GM21515 (cell line): ENCODE results near the gene PDZD7.
"Not testable (repeated sequence)": the region's sequence is repeated elsewhere in the genome, so short reads cannot be mapped to it uniquely, and the experiment has no call there.

Experiments
- ATAC-seq: cut with Tn5 transposase; IDR thresholded peaks from one replicate; pipeline ENCODE4 v1.9.1; 2021; ENCODE audit not compliant: unreplicated experiment

The PDZD7 gene

GRCh38 chr10:101041252-101041761, 10.4 kb upstream of the PDZD7 start:
- peak; percentile 45 for ATAC-seq

- ATAC-seq = no peak
Measured at GRCh38 chr10:101040851-101041250, 9.9 kb upstream of the PDZD7 start.

GRCh38 chr10:101040061-101040460, 9.1 kb upstream of the PDZD7 start:
- ATAC-seq = no peak

- no peak for ATAC-seq
Measured at GRCh38 chr10:101038484-101038883, 7.6 kb upstream of the PDZD7 start.

- ATAC-seq = no peak
Measured at GRCh38 chr10:101036726-101037125, 5.8 kb upstream of the PDZD7 start.

GRCh38 chr10:101035916-101036702, 5.2 kb upstream of the PDZD7 start:
- ATAC-seq = no peak

GRCh38 chr10:101035314-101035713, 4.4 kb upstream of the PDZD7 start:
- ATAC-seq = no peak

- not testable (repeated sequence) for ATAC-seq
Measured at GRCh38 chr10:101034404-101034803, 3.5 kb upstream of the PDZD7 start.

- no peak for ATAC-seq
Measured at GRCh38 chr10:101033276-101033675, 2.3 kb upstream of the PDZD7 start.

GRCh38 chr10:101032637-101033224, 1.8 kb upstream of the PDZD7 start:
- ATAC-seq = peak; percentile 3

- peak; percentile 39 for ATAC-seq
Measured at GRCh38 chr10:101031796-101032636, 1.1 kb upstream of the PDZD7 start.

- ATAC-seq = no peak
Measured at GRCh38 chr10:101030496-101031127, 317 bp downstream of the PDZD7 start.

GRCh38 chr10:101029520-101030295, 1.2 kb downstream of the PDZD7 start:
- ATAC-seq = no peak

- ATAC-seq = no peak
Measured at GRCh38 chr10:101028446-101029337, 2.2 kb downstream of the PDZD7 start.

- no peak for ATAC-seq
Measured at GRCh38 chr10:101027106-101027720, 3.7 kb downstream of the PDZD7 start.

GRCh38 chr10:101022967-101023705, 7.8 kb downstream of the PDZD7 start:
- no peak for ATAC-seq

GRCh38 chr10:101021692-101022251, 9.2 kb downstream of the PDZD7 start:
- no peak for ATAC-seq

GRCh38 chr10:101021239-101021638, 9.7 kb downstream of the PDZD7 start:
- ATAC-seq = no peak
